ENCODE measurements around the gene ABCC1. TPM values are rescaled to one million over a fixed set of nuclear protein-coding genes. Genes with fewer than 3 reads are reported as not detected.

The ABCC1 gene
- total and polyA plus RNA-seq, 12 donors = 6.1 to 32.8 (median 21.6) TPM

DNA sequence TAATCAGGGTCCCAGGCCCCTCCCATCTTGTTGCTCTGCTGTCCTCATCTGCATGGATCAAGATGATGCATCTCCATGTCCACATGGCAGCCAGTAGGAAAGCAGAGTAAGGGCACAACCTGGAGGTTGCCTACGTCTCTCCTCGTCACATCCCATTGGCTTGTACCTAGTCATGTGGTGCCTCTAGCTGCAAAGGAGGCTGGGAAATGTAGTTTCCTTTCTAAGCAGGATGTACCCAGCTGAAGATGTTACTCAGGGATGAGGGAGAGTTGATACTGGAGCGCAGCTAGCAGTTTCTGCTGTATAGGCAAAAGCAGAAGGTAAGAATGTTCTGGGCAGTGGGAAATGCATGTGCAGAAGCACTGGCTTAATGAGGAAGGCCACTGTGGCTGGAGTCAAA is 20.8 kb downstream of the ABCC1 start:
- no peak for DNase-seq
- 96 to 97% methylated on average over 3 of the region's 3 CpGs for WGBS, 2 donors
- TF ChIP-seq, protein P1, sequence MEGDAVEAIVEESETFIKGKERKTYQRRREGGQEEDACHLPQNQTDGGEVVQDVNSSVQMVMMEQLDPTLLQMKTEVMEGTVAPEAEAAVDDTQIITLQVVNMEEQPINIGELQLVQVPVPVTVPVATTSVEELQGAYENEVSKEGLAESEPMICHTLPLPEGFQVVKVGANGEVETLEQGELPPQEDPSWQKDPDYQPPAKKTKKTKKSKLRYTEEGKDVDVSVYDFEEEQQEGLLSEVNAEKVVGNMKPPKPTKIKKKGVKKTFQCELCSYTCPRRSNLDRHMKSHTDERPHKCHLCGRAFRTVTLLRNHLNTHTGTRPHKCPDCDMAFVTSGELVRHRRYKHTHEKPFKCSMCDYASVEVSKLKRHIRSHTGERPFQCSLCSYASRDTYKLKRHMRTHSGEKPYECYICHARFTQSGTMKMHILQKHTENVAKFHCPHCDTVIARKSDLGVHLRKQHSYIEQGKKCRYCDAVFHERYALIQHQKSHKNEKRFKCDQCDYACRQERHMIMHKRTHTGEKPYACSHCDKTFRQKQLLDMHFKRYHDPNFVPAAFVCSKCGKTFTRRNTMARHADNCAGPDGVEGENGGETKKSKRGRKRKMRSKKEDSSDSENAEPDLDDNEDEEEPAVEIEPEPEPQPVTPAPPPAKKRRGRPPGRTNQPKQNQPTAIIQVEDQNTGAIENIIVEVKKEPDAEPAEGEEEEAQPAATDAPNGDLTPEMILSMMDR (IDR thresholded peaks at IDR 0.05) = no peak
- intact Hi-C loops (cut with DNase I) = no loop called here
- Histone ChIP-seq H3K27ac (no peak overlapping the region), H3K36me3 (peaks cover 0 to 13% (median 0%) of the 10 kb centered on the region in 9 donors), H3K4me1 (peaks cover 3 to 42% (median 17%) of the 10 kb centered on the region in 9 donors), H3K9me3 (peaks cover 0 to 28% (median 8%) of the 10 kb centered on the region in 11 donors), H3K27me3 (no peaks in the 10 kb centered on the region), H3K4me3 (no peak overlapping the region)
- no peak for ATAC-seq

DNA sequence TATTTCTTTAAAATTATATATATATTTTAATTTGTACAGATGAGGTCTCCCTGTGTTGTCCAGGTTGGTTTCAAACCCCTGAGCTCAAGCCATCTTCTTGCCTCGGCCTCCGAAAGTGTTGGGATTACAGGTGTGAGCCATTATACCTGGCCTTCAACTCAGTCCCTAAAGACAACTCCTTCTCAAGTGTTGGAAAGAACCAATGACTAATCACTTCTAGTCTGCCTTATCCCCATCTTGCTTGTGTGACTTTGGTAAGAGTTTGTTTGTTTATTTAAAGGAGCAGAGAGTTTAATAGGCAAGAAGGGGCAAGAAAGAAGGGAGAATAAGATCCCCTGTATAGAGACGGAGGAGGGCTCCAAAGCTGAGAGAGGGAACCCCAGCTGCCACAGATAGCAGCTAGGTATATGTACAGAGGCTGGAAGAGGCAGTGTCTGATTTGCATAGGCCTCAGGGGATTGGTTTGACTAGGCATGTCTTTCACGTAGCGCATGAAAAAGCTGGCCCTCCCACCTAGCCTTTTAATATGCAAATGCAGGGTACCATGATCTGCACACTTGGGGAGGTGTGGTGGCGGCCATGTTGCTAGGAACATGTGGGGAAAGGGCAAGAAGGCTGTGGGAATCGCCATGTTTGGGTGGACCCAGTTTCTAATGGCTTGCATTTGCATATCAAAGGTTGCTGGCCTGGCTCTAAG is 21.5 kb downstream of the ABCC1 start:
- Histone ChIP-seq H3K4me1 (peaks cover 3 to 44% (median 20%) of the 10 kb centered on the region in 9 donors), H3K4me3 (no peak overlapping the region), H3K27ac (no peak overlapping the region), H3K9me3 (peaks cover 0 to 28% (median 8%) of the 10 kb centered on the region in 11 donors), H3K27me3 (no peaks in the 10 kb centered on the region), H3K36me3 (peaks cover 0 to 13% (median 0%) of the 10 kb centered on the region in 9 donors)
- intact Hi-C loops (cut with DNase I) = no loop called here
- TF ChIP-seq, protein P1 (IDR thresholded peaks at IDR 0.05) = no peak
- ATAC-seq (no peak), DNase-seq (no peak)
- 89 to 92% methylated on average over 7 of the region's 7 CpGs for WGBS, 2 donors

DNA sequence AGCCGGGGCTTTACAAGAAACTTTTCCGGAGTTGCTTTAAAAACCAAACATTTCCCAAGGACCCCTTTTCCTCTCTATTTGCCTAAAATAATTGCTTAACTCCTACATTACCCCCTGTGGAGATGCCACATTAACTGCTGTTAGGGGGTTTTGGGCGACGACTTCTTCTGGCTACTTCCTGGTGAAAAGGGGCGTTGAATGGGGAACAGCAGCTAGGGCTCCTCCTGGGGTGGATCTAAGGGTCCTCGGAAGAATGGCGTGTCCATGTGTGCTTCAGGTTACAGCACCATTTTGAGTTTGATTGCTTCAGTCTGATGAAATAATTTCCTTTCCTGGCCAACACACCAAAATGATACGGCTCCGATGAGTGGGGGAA is 22.0 kb downstream of the ABCC1 start:
- no peak overlapping the region for H3K27ac ChIP-seq
- no peak for ATAC-seq
- intact Hi-C loops (cut with DNase I) = no loop called here
- H3K27me3 ChIP-seq = no peaks in the 10 kb centered on the region
- H3K36me3 ChIP-seq = peaks cover 0 to 13% (median 0%) of the 10 kb centered on the region in 9 donors
- WGBS, 2 donors = 88 to 93% methylated on average over 9 of the region's 9 CpGs
- TF ChIP-seq, protein P1 (IDR thresholded peaks at IDR 0.05) = no peak
- DNase-seq = no peak
- H3K4me3 ChIP-seq = no peak overlapping the region
- peaks cover 3 to 44% (median 23%) of the 10 kb centered on the region in 9 donors for H3K4me1 ChIP-seq
- peaks cover 0 to 28% (median 8%) of the 10 kb centered on the region in 11 donors for H3K9me3 ChIP-seq

DNA sequence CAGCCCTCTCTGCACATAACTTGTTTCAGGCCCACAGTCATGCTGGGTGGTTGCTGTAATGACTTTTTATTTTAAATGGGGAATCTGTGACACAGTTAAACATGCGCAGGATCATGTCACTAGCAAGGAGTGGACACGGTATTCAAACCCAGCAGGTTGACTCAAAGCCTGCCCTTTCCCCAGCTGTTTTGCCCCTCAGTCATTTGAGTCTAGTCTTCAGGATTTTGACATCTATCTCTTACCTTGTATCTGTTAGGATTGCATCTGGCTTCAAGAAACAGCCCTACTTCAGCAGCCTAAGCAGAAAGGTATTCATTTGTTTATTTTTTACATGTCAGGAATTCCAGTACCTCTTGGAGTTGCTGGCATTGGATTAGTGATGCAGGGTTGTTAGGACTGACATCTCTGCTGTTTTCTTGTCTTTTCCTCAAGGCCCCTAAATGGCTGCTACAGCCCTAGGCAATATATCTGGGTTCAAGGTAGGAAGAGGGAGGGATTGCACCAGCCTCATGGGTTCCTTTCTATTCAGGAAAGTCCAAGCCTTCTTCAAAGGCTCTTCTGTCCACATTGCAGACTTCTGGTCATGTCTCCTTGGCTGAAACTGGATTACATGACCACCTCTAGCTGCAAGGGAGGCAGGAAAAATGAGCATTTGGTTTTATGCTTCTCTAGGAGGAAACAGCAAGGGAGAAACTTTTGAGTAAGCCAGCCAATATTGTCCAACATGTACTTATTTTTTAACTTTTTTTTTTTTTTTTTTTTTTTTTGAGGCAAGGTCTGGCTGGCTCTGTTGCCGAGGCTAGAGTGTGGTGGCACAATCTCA is 22.8 kb downstream of the ABCC1 start:
- Histone ChIP-seq H3K4me3 (no peak overlapping the region), H3K27ac (no peak overlapping the region), H3K4me1 (peaks cover 3 to 44% (median 21%) of the 10 kb centered on the region in 9 donors), H3K9me3 (peaks cover 0 to 28% (median 8%) of the 10 kb centered on the region in 11 donors), H3K36me3 (peaks cover 0 to 13% (median 0%) of the 10 kb centered on the region in 9 donors), H3K27me3 (no peaks in the 10 kb centered on the region)
- intact Hi-C loops (cut with DNase I) = no loop called here
- DNase-seq = no peak
- no peak for ATAC-seq
- 70 to 76% methylated on average over 2 to 3 of the region's 3 CpGs for WGBS, 2 donors
- TF ChIP-seq, protein P1 (IDR thresholded peaks at IDR 0.05) = no peak
